ENCODE data around the gene RPL3. TPM values are rescaled to one million over a fixed set of nuclear protein-coding genes. Genes with fewer than 3 reads are reported as not detected.

RPL3 gene
- total RNA-seq, 2 donors from 2014 or later = 908 to 1,235 TPM

- no peak for TF ChIP-seq CTCF (IDR thresholded peaks at IDR 0.05)
- ATAC-seq (ENCODE audit: insufficient number of reproducible peaks, low FRiP score, low read depth) = no peak
- peak overlapping the region; percentile 59 for H3K4me3 ChIP-seq
These were observed 19.6 kb downstream of the RPL3 start for GRCh38 chr22:39299829-39300178.

GRCh38 chr22:39298241-39298987 is 21.0 kb downstream of the RPL3 start:
- no peaks in the 10 kb centered on the region for H3K36me3 ChIP-seq
- peaks cover 30 to 45% of the 10 kb centered on the region in 2 donors for H3K4me1 ChIP-seq (ENCODE audit: control insufficient read depth in 1 of 2, low read depth in 2 of 2)
- DNase-seq (ENCODE audit: low spot score) (no peak), ATAC-seq (ENCODE audit: insufficient number of reproducible peaks, low FRiP score, low read depth) (no peak)
- TF ChIP-seq CTCF (IDR thresholded peaks at IDR 0.05) = no peak
- H3K9me3 ChIP-seq = no peaks in the 10 kb centered on the region
- peak overlapping the region; percentile 37 to 55 for H3K27ac ChIP-seq
- no peaks in the 10 kb centered on the region for H3K27me3 ChIP-seq (replicated peaks; ENCODE audit: insufficient read depth)
- no peak overlapping the region for H3K4me3 ChIP-seq

More at GRCh38 chr22:39299829-39300178, 19.6 kb downstream of the RPL3 start:
- Histone ChIP-seq H3K9me3 (no peaks in the 10 kb centered on the region), H3K27me3 (replicated peaks; ENCODE audit: insufficient read depth) (no peaks in the 10 kb centered on the region), H3K4me1 (ENCODE audit: control insufficient read depth in 1 of 2, low read depth in 2 of 2) (peaks cover 30 to 45% of the 10 kb centered on the region in 2 donors), H3K36me3 (no peaks in the 10 kb centered on the region), H3K27ac (peak overlapping the region in 1 of 2 donors; percentile 52)
- no peak for DNase-seq (ENCODE audit: low spot score)

GRCh38 chr22:39297490-39298240 is 21.8 kb downstream of the RPL3 start:
- no peak overlapping the region for H3K4me3 ChIP-seq
- peak overlapping the region; percentile 37 to 55 for H3K27ac ChIP-seq
- no peaks in the 10 kb centered on the region for H3K36me3 ChIP-seq
- DNase-seq (ENCODE audit: low spot score) = no peak
- H3K9me3 ChIP-seq = no peaks in the 10 kb centered on the region
- no peak for TF ChIP-seq CTCF (IDR thresholded peaks at IDR 0.05)
- H3K4me1 ChIP-seq (ENCODE audit: control insufficient read depth in 1 of 2, low read depth in 2 of 2) = peaks cover 30 to 49% of the 10 kb centered on the region in 2 donors
- no peak for ATAC-seq (ENCODE audit: insufficient number of reproducible peaks, low FRiP score, low read depth)
- H3K27me3 ChIP-seq (replicated peaks; ENCODE audit: insufficient read depth) = no peaks in the 10 kb centered on the region

GRCh38 chr22:39296981-39297489 is 22.4 kb downstream of the RPL3 start:
- Histone ChIP-seq H3K9me3 (no peaks in the 10 kb centered on the region), H3K4me1 (ENCODE audit: control insufficient read depth in 1 of 2, low read depth in 2 of 2) (peaks cover 35 to 55% of the 10 kb centered on the region in 2 donors)

More at GRCh38 chr22:39296981-39297489, 22.4 kb downstream of the RPL3 start:
- H3K27me3 ChIP-seq (replicated peaks; ENCODE audit: insufficient read depth) = no peaks in the 10 kb centered on the region
- H3K36me3 ChIP-seq = no peaks in the 10 kb centered on the region
- peak overlapping the region in 1 of 2 donors; percentile 55 for H3K27ac ChIP-seq
- H3K4me3 ChIP-seq = no peak overlapping the region
- no peak for TF ChIP-seq CTCF (IDR thresholded peaks at IDR 0.05)
- ATAC-seq (ENCODE audit: insufficient number of reproducible peaks, low FRiP score, low read depth) (no peak), DNase-seq (ENCODE audit: low spot score) (no peak)

Data from thoracic aorta (tissue), 2 donors.